ENCODE data around the gene LRRC71. TPM values are rescaled to one million over a fixed set of nuclear protein-coding genes. Genes with fewer than 3 reads are reported as not detected.
"Not testable (repeated sequence)": the region's sequence is repeated elsewhere in the genome, so short reads cannot be mapped to it uniquely, and the experiment has no call there.

LRRC71 gene
- polyA plus RNA-seq, 3 donors: 0.03 to 1.6 (median 0.16) TPM

- WGBS, 3 donors: 7 to 22% (median 14%) methylated on average over 11 of the region's 11 CpGs
- no peak overlapping the region for H3K27ac ChIP-seq (ENCODE audit: low read depth, low read length)
Measured at GRCh38 chr1:156922986-156923669, 2.7 kb downstream of the LRRC71 start.

DNA sequence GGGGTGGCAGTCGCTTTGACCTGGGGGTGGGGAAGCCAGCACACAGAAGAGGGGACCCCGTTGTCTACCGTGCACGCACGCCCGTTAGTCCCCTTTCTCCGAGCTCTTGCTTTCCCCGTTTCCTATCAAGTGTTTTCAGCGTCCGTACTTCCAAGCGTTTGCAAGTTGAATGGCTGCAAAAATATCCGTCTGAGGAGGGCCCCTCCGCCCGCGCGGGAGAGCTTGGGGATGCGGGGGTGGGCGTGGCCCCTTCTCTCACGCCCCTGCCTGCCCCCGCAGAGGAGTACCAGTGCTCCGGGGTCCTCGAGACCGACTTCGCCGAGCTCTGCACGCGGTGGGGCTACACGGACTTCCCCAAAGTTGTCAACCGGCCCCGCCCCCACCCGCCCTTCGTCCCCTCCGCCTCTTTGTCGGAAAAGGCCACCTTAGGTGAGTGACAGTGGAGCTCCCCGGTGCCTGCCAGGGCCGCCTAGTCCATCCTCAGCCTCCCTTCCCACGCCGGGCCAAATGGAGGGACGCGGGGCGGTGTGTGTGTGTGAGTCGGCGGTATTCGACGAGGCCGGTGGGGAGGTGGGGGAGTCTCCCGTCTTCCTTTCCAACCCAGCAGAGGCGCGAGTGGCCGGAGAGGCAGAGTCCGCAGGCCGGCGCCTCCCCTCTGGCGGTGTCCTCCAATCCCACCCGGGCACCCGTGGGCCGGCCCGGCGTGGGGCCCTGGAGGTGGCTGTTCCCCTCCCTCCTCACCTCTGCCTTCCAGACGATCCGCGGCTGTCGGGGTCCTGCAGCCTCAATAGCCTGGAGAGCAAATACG lies 3.4 kb downstream of the LRRC71 start:
- WGBS, 3 donors: 2 to 5% (median 4%) methylated on average over 54 to 64 of the region's 64 CpGs
- H3K27ac ChIP-seq (ENCODE audit: low read depth, low read length): no peak overlapping the region

DNA sequence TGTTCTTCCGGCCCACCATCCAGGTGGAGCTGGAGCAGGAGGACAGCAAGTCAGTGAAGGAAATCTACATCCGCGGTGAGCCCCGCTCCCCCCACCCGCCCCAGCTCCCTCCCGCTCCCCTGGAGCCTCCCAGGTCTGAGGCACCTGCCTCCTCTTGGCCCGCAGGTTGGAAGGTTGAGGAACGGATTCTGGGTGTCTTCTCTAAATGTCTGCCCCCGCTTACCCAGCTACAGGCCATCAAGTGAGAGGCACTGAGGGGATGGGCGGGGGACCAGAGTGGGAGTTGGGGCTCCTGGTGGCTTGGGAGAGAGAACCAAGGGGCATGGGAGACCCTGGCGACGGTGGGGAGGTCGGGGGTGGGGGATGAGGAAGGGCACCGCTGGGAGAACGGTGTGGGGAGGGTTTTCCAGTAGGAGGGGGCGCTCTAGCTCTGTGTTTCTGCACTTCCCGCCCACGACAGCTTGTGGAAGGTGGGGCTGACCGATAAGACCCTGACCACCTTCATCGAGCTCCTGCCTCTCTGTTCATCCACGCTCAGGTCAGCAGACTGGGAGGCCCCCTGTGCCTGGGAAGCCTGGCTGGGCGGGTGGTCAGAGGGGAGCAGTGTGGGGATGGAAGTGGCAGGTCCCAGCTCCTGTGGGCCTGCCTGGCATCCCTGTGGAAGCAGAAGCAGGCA lies 4.2 kb downstream of the LRRC71 start:
- WGBS, 3 donors: 26 to 50% (median 44%) methylated on average over 22 of the region's 22 CpGs
- H3K27ac ChIP-seq (ENCODE audit: low read depth, low read length): no peak overlapping the region

GRCh38 chr1:156925154-156926010 lies 5.0 kb downstream of the LRRC71 start:
- H3K27ac ChIP-seq (ENCODE audit: low read depth, low read length): no peak overlapping the region
- WGBS, 3 donors: 76 to 96% (median 89%) methylated on average over 5 of the region's 5 CpGs

DNA sequence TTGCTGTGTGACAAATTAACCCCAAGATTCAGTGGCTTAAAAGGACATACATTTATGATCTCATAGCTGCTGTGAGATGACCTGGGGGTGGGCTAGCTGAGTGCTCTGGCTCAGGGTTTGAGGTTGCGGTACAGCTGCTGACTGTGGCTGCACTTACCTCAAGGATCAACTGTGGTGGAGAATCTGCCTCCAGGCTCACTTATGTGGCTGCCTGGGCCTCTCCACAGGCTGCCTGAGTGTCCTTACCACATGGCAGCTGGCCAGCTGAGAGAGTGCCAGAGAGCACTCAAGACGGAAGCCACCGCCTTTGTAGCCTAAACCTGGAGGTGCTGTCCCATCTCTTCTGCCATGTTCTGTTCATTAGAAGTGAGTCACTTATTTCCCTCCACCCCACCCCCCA lies 5.7 kb downstream of the LRRC71 start:
- WGBS, 3 donors: 25 to 41% (median 30%) methylated on average over 3 of the region's 3 CpGs
- no peak overlapping the region for H3K27ac ChIP-seq (ENCODE audit: low read depth, low read length)

DNA sequence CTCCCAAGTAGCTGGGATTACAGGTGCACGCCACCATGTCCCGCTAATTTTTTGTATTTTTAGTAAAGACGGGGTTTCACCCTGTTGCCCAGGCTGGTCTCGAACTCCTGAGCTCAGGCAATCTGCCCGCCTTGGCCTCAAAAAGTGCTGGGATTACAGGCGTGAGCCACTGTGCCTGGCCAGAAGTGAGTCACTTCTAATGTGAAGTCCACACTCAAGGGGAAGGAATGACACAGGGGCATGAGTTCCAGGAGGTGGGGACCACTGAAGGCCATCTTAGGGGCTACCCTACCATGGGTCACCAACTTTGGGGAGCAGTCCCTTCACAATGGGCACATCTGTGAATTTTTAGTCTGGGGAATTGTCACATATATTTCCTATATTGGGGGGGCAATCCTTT lies 6.3 kb downstream of the LRRC71 start:
- not testable (repeated sequence) for H3K27ac ChIP-seq (ENCODE audit: low read depth, low read length)
- 85 to 86% (median 86%) methylated on average over 6 of the region's 6 CpGs for WGBS, 3 donors

- WGBS, 3 donors: 6 to 8% (median 8%) methylated on average over 59 to 64 of the region's 64 CpGs
Measured at GRCh38 chr1:156927215-156928042, 7.0 kb downstream of the LRRC71 start.

DNA sequence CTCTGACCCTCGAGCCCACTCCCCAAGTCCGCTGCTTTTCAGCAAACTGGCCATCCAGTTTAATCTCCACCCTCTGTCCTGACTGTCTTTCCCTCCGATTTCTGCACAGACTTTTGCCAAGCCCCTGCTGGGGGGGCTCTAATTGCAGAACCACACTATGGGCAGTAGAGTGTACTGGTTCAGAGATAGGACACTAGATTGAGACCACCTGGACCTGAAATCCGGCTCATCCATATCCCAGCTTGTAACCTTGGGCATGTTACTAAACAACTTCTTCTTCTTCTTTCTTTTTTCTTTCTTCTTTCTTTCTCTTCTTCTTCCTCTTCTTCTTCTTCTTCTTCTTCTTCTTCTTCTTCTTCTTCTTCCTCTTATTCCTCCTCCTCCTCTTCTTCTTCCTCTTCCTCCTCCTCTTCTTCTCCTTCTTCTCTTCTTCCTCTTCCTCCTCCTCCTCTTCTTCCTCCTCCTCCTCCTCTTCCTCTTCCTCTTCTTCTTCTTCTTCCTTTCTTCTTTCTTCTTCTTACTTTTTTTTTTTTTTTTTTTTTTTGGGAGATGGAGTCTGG lies 7.7 kb downstream of the LRRC71 start:
- 9 to 10% (median 10%) methylated on average over 4 of the region's 4 CpGs for WGBS, 3 donors
- no peak overlapping the region for H3K27ac ChIP-seq (ENCODE audit: low read depth, low read length)

More at GRCh38 chr1:156927215-156928042, 7.0 kb downstream of the LRRC71 start:
- H3K27ac ChIP-seq (ENCODE audit: low read depth, low read length): no peak overlapping the region

DNA sequence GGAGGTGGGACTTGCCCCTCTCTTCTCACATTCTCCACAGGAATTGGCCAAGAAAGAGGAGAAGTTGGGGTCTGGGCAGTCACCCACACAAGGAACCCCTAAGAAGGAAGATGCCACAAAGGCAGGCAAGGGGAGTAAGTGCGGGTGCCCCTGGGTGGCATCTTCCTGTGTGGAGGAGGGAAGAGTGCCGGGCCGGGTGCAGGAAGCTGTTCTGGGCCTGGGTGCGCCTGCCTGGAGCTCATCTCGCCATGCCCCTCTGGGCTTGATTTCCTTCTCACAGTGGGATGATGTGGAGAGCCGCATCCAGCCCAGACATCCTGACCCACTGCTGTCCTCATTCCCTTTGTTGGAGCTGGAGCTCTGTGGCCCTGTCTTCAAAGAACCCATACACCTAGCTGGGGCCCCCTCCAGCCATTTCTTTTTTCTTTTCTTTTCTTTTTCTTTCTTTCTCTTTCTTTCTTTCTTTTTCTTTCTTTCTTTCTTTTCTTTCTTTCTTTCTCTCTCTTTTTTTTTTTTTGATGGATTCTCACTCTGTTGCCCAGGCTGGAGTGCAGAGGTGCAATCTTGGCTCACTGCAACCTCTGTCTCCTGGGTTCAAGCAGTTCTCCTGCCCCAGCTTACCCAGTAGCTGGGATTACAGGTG lies 9.3 kb downstream of the LRRC71 start:
- H3K27ac ChIP-seq (ENCODE audit: low read depth, low read length): no peak overlapping the region
- WGBS, 3 donors: 44 to 65% (median 46%) methylated on average over 6 of the region's 6 CpGs

DNA sequence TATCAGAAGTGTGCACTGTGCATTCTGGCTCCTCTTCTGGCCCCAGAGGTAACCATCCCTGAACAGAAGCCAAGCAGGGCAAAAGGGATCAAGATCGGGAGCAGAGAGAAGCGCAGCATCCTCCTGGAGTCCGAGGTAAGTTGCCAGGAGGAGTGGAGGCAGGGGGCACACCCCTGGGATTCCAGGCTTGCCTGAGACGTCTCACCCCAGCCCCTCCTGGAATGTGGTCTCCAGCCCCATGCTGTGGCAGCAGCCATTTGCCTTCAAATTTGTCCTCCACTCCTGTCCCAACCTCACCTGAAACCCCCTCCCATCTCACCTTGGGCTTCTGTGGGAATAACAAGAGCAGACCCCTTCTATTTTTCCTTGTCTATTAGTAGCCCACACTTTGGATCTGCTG lies 10.1 kb downstream of the LRRC71 start:
- 55 to 72% (median 59%) methylated on average over 4 of the region's 4 CpGs for WGBS, 3 donors
- H3K27ac ChIP-seq (ENCODE audit: low read depth, low read length): no peak overlapping the region

GRCh38 chr1:156931211-156931952 lies 10.9 kb downstream of the LRRC71 start:
- no peak overlapping the region for H3K27ac ChIP-seq (ENCODE audit: low read depth, low read length)

GRCh38 chr1:156931974-156932710 lies 11.7 kb downstream of the LRRC71 start:
- 52 to 74% (median 55%) methylated on average over 7 to 8 of the region's 8 CpGs for WGBS, 3 donors
- no peak overlapping the region for H3K27ac ChIP-seq (ENCODE audit: low read depth, low read length)

More at GRCh38 chr1:156931211-156931952, 10.9 kb downstream of the LRRC71 start:
- WGBS, 3 donors: 43 to 55% (median 47%) methylated on average over 11 of the region's 11 CpGs

DNA sequence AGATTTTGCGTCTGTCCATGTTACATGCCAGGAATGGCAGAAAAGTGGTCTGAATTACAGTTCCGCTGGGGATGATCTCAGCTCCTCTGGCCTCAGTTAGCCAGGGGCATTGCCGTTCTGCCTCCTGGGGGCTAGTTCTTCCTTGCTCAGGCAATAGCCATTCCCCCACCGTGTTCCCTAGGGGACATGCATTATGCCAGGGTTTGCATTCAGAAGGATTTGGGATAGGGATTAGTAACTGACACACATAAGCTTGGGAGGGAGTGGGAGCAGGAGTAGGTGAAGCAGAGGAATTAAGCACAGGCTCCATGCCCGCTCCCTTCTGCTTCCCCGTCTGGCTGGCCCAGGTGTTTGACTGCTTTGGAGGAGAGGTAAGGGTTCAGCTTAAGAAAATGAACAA lies 12.7 kb downstream of the LRRC71 start:
- 77 to 90% (median 85%) methylated on average over 6 of the region's 6 CpGs for WGBS, 3 donors
- no peak overlapping the region for H3K27ac ChIP-seq (ENCODE audit: low read depth, low read length)

GRCh38 chr1:156935505-156936128 lies 15.2 kb downstream of the LRRC71 start:
- WGBS, 3 donors: 86 to 90% (median 88%) methylated on average over 17 of the region's 17 CpGs
- no peak overlapping the region for H3K27ac ChIP-seq (ENCODE audit: low read depth, low read length)

GRCh38 chr1:156936191-156936590 lies 15.8 kb downstream of the LRRC71 start:
- 92 to 95% (median 94%) methylated on average over 5 of the region's 5 CpGs for WGBS, 3 donors
- no peak overlapping the region for H3K27ac ChIP-seq (ENCODE audit: low read depth, low read length)

Measured in adipose tissue (tissue), 3 donors.